HG02884 (cell line): Measurements from ENCODE around the gene TINAGL1.
"Not testable (repeated sequence)": the region's sequence is repeated elsewhere in the genome, so short reads cannot be mapped to it uniquely, and the experiment has no call there.

Experiments
- ATAC-seq: cut with Tn5 transposase; IDR thresholded peaks from one replicate; pipeline ENCODE4 v1.9.1; 2021; ENCODE audit warnings: mild to moderate bottlenecking, moderate library complexity; ENCODE audit not compliant: unreplicated experiment

Gene TINAGL1

DNA sequence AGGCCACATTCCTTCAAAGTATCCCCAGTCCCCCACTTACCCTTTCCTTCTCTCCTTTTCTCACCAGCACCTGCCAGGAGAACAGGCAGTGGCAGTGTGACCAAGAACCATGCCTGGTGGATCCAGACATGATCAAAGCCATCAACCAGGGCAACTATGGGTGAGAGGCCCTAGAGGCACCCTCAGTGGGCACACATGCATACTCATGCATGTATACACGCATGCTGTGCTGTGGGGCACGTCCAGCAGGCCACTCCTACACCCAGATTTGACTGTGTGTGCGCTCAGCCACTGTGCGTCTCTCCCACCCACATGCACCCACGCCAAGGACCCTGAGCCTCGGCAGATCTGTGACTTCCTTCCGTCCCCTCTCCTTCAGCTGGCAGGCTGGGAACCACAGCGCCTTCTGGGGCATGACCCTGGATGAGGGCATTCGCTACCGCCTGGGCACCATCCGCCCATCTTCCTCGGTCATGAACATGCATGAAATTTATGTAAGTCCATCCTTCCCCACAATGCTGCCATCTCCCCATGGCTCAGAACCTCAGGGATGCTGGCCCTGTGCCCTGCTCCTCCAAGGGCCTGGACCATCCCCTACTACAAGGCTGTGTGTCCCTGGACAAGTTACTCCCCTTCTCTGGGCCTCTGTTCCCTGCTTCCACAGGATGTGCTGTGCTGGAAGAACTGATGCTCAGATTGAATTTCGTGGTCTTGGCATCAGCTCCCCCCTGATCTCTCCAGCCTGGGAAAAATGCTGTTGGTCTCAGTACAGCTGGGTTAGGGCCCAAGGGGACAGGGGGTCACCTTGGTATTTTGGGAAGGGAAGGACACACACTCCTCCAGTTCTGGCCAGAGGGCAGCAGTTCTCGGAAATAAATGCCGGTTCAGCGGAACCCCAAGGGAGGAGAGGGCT lies 7.0 kb downstream of the TINAGL1 start:
- no peak for ATAC-seq

GRCh38 chr1:31583995-31584868 lies 7.9 kb downstream of the TINAGL1 start:
- no peak for ATAC-seq

- ATAC-seq, result no peak
Measured at GRCh38 chr1:31584869-31585735, 8.8 kb downstream of the TINAGL1 start.

GRCh38 chr1:31585736-31586365 lies 9.5 kb downstream of the TINAGL1 start:
- ATAC-seq, result no peak

DNA sequence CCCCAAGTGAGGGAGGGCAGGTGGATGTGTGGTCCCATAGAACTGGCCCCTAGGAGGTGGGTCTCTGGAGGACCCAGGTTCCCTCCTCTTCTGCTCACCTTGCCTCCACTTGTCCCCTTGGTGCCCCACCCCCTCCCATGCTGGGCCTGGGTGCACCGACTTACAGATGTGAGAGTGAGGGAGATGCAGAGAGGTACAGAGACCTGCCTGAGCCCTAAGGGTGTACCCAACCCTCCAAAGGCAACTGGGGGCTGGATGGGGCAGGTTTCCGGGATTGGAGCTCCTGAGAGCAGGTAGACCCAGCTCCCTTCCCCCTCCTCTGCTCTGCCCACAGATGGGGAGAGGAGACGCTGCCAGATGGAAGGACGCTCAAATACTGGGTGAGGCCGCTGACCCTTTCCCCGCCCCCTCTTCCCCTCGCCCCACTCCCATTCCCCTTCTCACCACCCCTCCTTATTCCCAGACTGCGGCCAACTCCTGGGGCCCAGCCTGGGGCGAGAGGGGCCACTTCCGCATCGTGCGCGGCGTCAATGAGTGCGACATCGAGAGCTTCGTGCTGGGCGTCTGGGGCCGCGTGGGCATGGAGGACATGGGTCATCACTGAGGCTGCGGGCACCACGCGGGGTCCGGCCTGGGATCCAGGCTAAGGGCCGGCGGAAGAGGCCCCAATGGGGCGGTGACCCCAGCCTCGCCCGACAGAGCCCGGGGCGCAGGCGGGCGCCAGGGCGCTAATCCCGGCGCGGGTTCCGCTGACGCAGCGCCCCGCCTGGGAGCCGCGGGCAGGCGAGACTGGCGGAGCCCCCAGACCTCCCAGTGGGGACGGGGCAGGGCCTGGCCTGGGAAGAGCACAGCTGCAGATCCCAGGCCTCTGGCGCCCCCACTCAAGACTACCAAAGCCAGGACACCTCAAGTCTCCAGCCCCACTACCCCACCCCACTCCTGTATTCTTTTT lies 10.3 kb downstream of the TINAGL1 start:
- no peak for ATAC-seq

GRCh38 chr1:31587328-31587699 lies 11.0 kb downstream of the TINAGL1 start:
- not testable (repeated sequence) for ATAC-seq

DNA sequence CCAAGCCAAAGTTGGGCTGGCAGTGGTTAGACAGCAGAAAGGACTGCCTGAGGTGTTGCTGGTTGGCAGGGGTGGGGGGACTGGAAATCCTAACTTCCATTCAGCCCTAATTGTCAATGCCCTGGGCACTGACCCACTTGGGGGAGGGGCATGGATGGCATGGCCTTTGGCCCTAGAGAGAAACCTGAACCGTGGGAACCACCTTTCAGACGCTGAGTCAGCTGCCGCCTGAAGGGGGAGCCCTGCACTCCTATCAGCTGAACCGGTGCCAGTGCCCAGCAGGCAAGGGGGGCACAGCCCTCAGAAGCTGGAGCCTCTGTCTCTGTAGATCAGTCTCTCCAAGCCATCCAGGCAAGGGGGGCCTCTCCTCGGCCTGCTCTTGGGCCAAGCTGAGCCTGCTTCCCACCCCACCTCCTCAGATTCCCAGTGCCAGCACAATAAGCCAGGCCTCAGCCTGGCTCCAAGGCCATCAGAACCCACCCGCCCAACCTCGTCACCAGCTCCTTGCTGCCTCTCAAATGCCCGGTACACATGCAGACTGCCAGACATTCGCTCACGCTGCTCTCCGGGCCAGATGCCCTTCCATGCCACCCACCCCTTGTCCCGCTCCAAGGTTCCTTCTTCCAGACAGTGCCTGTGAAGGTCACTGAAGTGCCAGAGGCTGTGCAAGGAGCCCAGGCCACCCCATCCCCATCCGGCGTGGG lies 11.6 kb downstream of the TINAGL1 start:
- no peak for ATAC-seq

GRCh38 chr1:31588751-31589515 lies 12.6 kb downstream of the TINAGL1 start:
- no peak for ATAC-seq

GRCh38 chr1:31591425-31592093 lies 15.2 kb downstream of the TINAGL1 start:
- ATAC-seq, result no peak

DNA sequence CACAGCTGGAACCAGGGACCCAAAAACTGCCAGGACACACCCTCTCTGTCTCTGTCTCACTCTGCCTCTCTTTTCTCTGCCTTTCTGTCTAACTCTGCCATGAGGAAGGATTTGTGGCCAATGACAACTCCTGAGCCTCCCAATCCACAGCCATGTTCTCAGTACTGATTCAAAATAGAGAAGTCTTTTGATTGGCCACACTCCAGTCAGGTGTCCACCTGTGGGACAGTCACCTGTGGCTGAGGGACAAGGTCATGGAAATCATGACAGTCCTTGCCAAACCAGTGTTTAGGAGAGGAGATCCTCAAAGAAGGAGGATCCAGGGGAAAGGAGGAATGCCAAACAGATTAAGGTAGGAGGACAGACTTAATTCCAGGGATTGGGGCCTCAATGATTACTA lies 15.8 kb downstream of the TINAGL1 start:
- ATAC-seq, result no peak

DNA sequence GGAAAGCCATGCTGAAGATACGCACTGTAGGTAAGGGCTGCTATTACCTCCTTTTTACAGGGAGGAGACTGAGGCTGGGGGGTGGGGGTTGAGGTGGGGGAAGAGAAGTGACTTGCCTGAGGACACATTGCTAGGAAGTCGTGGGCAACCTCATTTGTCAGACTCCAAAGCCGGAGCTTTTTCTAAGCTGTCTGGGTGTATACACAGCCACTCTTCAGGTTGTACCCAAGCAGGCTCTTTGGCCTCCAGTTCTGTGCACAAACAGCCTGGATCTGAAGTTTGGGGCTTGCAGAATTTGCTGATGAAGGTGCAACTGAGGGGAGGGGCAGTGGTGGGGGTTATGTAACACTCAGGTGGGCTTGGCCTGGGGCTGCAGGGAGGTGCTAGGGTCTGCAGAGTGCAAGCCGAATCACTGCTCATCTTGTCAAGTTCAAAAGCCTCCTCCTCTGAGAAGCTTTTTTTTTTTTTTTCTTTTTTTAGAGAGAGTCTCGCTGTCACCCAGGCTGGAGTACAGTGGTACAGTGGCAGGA lies 16.9 kb downstream of the TINAGL1 start:
- ATAC-seq, result no peak

GRCh38 chr1:31593770-31594632 lies 17.7 kb downstream of the TINAGL1 start:
- ATAC-seq, result no peak

DNA sequence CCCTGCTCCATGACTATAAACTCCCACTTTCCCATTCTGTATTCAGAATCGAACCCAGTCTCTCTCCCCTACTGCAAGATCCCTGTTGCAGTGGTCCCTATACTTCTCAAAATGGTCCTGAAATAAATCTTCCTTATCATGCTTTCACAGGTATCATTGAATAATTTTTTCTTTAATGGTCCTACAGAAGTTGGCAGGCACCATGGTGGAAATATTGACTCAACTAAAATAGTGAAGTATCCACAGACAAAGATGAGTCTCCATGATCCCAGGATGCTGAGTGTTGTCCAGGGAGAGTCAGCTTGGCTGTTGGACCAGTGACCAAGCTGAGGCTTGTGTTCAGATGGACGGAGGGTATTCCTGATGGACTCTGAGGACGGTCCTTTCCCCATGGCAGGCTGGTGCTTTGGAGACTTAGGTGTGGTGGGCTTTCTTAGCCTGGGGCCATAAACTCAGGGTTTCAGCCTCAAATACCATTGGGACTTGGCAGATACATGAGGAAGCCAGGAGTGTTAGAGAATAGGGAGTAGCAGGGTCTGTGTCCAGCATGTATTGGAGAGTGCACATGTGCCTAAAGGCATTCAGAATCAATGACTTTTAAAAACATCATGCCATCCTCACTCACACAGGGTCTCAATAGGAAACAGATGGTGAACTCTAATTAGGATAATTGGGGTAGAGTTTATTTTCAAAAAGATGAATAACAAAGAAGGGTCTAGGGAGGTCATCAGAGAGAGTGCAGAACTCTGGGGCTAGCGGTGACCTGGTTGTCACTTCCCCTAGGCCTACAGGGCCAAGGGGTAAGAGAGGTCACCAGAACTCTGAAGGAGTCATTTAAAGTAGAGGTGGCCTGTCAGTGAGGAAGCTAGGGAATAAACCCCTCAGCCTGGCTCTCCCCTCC lies 19.8 kb downstream of the TINAGL1 start:
- no peak for ATAC-seq

GRCh38 chr1:31596737-31597097 lies 20.4 kb downstream of the TINAGL1 start:
- no peak for ATAC-seq

GRCh38 chr1:31598980-31599379 lies 22.7 kb downstream of the TINAGL1 start:
- no peak for ATAC-seq
